ENCODE data around the gene ANAPC2.

GRCh38 chr9:137232101-137232500 lies 43.7 kb upstream of the ANAPC2 start:
- no peak for TF ChIP-seq CTCF (IDR thresholded peaks at IDR 0.05)
- no peak for TF ChIP-seq POLR2A (IDR thresholded peaks at IDR 0.05)
- TF ChIP-seq POLR2AphosphoS5 (IDR thresholded peaks at IDR 0.05) = no peak

All from prostate gland (tissue), 2 donors.